ENCODE measurements around the gene SSC5D. TPM values are rescaled to one million over a fixed set of nuclear protein-coding genes. Genes with fewer than 3 reads are reported as not detected.

SSC5D gene
- total and polyA plus RNA-seq, 9 of the 15 experiments (the other 6 are each of a cell fraction or from before 2014, with no cell fraction given), result 0.04 to 0.71 (median 0.14) TPM; not detected in 2

DNA sequence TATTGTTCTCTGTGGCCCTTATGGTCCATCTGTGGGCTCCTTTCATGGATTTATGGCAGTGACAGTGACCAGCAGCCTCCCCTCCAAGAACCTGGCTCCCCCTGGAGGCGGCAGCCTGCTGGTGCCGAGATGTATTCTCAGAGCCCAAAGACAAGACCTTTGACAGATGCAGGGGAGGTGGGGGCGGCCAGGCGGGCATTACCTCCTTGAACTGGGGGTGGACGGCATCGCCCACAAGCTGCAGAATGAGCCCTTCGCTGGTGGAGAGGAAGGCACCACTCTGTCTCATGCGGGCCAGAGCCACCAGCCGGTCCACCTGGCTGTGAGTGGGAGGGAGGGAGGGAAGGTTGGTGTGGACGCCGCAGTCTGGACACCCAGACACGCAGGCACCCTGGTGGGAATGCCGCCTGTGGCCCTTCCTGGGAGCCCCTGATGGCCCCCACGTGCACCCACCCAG is 33.4 kb upstream of the SSC5D start:
- ATAC-seq, result peak; percentile 65
- Histone ChIP-seq H3K27me3 (ENCODE audit: control insufficient read depth in 2 of 2, insufficient read depth in 2 of 2, low read length in 2 of 2) (peaks cover 0 to 5% of the 10 kb centered on the region in 2 experiments; a peak in 3 of 5 replicates), H3K9ac (ENCODE audit: insufficient read depth in 1 of 2, low read depth in 2 of 2, low read length in 2 of 2) (peak overlapping the region in 1 of 2 experiments; percentile 26; a peak in 1 of 4 replicates), H3K9me1 (ENCODE audit: control insufficient read depth, insufficient read depth, low read length) (no peaks in the 10 kb centered on the region), H2AFZ (ENCODE audit: low read depth, low read length) (no peak overlapping the region), H3K4me1 (replicated peaks in 1 of 2; ENCODE audit: control insufficient read depth in 2 of 2, insufficient read depth in 2 of 2, low read length in 2 of 2) (peaks cover 9 to 67% of the 10 kb centered on the region in 2 experiments), H3K27ac (ENCODE audit: extremely low read depth, low read depth, low read length) (no peak overlapping the region), H3K4me2 (ENCODE audit: insufficient read depth, low read length) (no peak overlapping the region), H3K9me3 (replicated peaks; ENCODE audit: control insufficient read depth, insufficient read depth, low read depth, low read length) (no peaks in the 10 kb centered on the region), H3K4me3 (no peak overlapping the region), H3K79me2 (ENCODE audit: control insufficient read depth, insufficient read depth, low read length) (peaks cover 24% of the 10 kb centered on the region), H3K36me3 (ENCODE audit: control insufficient read depth, insufficient read depth, low read length) (peaks cover 37% of the 10 kb centered on the region; the same call in 2 of the 3 replicates), H4K20me1 (replicated peaks; ENCODE audit: control insufficient read depth, insufficient read depth, low read length) (no peaks in the 10 kb centered on the region; the same call in 1 of the 2 replicates)
- 39% methylated on average over 8 of the region's 14 CpGs for WGBS (ENCODE audit: insufficient coverage, low coverage, missing lambda C conversion rate)
- FAIRE-seq, result peak; percentile 32
- in situ Hi-C loops (cut with MboI) (no loop called here), intact Hi-C loops (cut with micrococcal nuclease) (loop anchor here (5.0 kb wide), 1 partner anchor 68 kb away; the partner anchor contains the start of gene RPL28)
- CTCF ChIA-PET (ENCODE audit: low intra/inter-chr PET ratio), result interaction anchor here (0.5 kb wide), 1 partner anchor 229 kb away, joined by 3 read pairs; no protein-coding TSS in a partner anchor
- POLR2A ChIA-PET, result interaction anchor here (0.6 kb wide), 1 partner anchor 18 kb away, joined by 3 read pairs; no protein-coding TSS in a partner anchor
- peak in 3 of 4 experiments; percentile 49 to 77 (median 59) for DNase-seq (ENCODE audit: extremely low read depth in 1 of 4, low spot score in 3 of 4)
- BruUV-seq (replicated peaks), result no TSS peak
- peak in 1 of 2 experiments; percentile 57; a peak in 3 of 4 replicates for TF ChIP-seq RAD21 (CRISPR knock-in tag; conservative IDR thresholded peaks at IDR 0.05 in 1 of 2, IDR thresholded peaks at IDR 0.05 in 1 of 2)
- TF ChIP-seq, protein P1, sequence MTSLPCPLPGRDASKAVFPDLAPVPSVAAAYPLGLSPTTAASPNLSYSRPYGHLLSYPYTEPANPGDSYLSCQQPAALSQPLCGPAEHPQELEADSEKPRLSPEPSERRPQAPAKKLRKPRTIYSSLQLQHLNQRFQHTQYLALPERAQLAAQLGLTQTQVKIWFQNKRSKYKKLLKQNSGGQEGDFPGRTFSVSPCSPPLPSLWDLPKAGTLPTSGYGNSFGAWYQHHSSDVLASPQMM (CRISPR knock-in tag; IDR thresholded peaks at IDR 0.05), result no peak
- 0 out of 2 replicates have a peak, but pooled peaks have one; percentile 19 for TF ChIP-seq CTBP1 (IDR thresholded peaks at IDR 0.05; ENCODE audit: borderline replicate concordance)
- peak in 1 of 2 experiments; percentile 9; a peak in 1 of 4 replicates for TF ChIP-seq RCOR1 (IDR thresholded peaks at IDR 0.05; ENCODE audit: borderline replicate concordance in 1 of 2, low read depth in 2 of 2, low read length in 2 of 2)
- TF ChIP-seq, protein P2, sequence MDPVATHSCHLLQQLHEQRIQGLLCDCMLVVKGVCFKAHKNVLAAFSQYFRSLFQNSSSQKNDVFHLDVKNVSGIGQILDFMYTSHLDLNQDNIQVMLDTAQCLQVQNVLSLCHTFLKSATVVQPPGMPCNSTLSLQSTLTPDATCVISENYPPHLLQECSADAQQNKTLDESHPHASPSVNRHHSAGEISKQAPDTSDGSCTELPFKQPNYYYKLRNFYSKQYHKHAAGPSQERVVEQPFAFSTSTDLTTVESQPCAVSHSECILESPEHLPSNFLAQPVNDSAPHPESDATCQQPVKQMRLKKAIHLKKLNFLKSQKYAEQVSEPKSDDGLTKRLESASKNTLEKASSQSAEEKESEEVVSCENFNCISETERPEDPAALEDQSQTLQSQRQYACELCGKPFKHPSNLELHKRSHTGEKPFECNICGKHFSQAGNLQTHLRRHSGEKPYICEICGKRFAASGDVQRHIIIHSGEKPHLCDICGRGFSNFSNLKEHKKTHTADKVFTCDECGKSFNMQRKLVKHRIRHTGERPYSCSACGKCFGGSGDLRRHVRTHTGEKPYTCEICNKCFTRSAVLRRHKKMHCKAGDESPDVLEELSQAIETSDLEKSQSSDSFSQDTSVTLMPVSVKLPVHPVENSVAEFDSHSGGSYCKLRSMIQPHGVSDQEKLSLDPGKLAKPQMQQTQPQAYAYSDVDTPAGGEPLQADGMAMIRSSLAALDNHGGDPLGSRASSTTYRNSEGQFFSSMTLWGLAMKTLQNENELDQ (CRISPR knock-in tag; IDR thresholded peaks at IDR 0.05; ENCODE audit: borderline replicate concordance), result no peak
- TF ChIP-seq JUND (IDR thresholded peaks at IDR 0.05; ENCODE audit: borderline replicate concordance, low read depth, low read length), result 0 out of 2 replicates have a peak, but pooled peaks have one; percentile 13
- no peak for TF ChIP-seq JUND (tag; IDR thresholded peaks at IDR 0.05; ENCODE audit: borderline replicate concordance, low read depth, low read length)
- no peak for TF ChIP-seq ZNF79 (CRISPR knock-in tag; IDR thresholded peaks at IDR 0.05; ENCODE audit: low read depth)
- peak; percentile 9; the same call in 1 of the 2 replicates for TF ChIP-seq KLF16 (IDR thresholded peaks at IDR 0.05)
- TF ChIP-seq, protein P3, sequence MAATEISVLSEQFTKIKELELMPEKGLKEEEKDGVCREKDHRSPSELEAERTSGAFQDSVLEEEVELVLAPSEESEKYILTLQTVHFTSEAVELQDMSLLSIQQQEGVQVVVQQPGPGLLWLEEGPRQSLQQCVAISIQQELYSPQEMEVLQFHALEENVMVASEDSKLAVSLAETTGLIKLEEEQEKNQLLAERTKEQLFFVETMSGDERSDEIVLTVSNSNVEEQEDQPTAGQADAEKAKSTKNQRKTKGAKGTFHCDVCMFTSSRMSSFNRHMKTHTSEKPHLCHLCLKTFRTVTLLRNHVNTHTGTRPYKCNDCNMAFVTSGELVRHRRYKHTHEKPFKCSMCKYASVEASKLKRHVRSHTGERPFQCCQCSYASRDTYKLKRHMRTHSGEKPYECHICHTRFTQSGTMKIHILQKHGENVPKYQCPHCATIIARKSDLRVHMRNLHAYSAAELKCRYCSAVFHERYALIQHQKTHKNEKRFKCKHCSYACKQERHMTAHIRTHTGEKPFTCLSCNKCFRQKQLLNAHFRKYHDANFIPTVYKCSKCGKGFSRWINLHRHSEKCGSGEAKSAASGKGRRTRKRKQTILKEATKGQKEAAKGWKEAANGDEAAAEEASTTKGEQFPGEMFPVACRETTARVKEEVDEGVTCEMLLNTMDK (IDR thresholded peaks at IDR 0.05; ENCODE audit: borderline replicate concordance, insufficient read depth, low read depth, low read length, poor library complexity, severe bottlenecking), result peak; percentile 34
- TF ChIP-seq, protein P4, sequence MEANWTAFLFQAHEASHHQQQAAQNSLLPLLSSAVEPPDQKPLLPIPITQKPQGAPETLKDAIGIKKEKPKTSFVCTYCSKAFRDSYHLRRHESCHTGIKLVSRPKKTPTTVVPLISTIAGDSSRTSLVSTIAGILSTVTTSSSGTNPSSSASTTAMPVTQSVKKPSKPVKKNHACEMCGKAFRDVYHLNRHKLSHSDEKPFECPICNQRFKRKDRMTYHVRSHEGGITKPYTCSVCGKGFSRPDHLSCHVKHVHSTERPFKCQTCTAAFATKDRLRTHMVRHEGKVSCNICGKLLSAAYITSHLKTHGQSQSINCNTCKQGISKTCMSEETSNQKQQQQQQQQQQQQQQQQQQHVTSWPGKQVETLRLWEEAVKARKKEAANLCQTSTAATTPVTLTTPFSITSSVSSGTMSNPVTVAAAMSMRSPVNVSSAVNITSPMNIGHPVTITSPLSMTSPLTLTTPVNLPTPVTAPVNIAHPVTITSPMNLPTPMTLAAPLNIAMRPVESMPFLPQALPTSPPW (CRISPR knock-in tag; IDR thresholded peaks at IDR 0.05), result 0 out of 2 replicates have a peak, but pooled peaks have one; percentile 11
- TF ChIP-seq POLR2G (IDR thresholded peaks at IDR 0.05; ENCODE audit: low read depth, low read length), result 0 out of 2 replicates have a peak, but pooled peaks have one; percentile 1
